K562 (cell line): ENCODE results near the gene TTL. TPM values are rescaled to one million over a fixed set of nuclear protein-coding genes. Genes with fewer than 3 reads are reported as not detected.

Experiments used
- CHD1 ChIP-seq: fragments of 200-600 bp; sonication (generic); IDR thresholded peaks from one replicate; pipeline ENCODE4 v1.6.1; 2012; ENCODE audit warnings: mild to moderate bottlenecking, moderate library complexity, low read length, inconsistent platforms
- GABPA ChIP-seq: fragments of 200-800 bp; sonication (Bioruptor generic); conservative IDR thresholded peaks from 2 replicates; pipeline ENCODE4 v1.6.1; 2016; ENCODE audit warnings: low read depth, missing genetic modification characterization, missing compliant biosample characterization
- GATAD2B ChIP-seq: fragments of 450-650 bp; IDR thresholded peaks from 2 replicates; pipeline ENCODE4 v1.6.1; 2017; ENCODE audit warnings: mild to moderate bottlenecking, borderline replicate concordance
- HMG20A ChIP-seq: fragments of 450-650 bp; formaldehyde crosslinking; conservative IDR thresholded peaks from 2 replicates; pipeline ENCODE4 v1.4.0; 2020; ENCODE audit warnings: mild to moderate bottlenecking, mixed read lengths
- HNRNPLL ChIP-seq: fragments of 200-400 bp; formaldehyde crosslinking; IDR thresholded peaks from 2 replicates; pipeline ENCODE4 v1.6.1; 2017; ENCODE audit warnings: low read length, low read depth, mild to moderate bottlenecking; ENCODE audit not compliant: poor library complexity, severe bottlenecking
- NR4A1 ChIP-seq, 2 experiments: fragments of 250-450 bp in 1 of 2; fragments of 450-650 bp in 1 of 2; sonication (Bioruptor Pico) in 1 of 2; IDR thresholded peaks; 2 replicates each; pipeline versions ENCODE4 v1.4.0 to v1.6.1; 2016 to 2020; ENCODE audit warnings: mild to moderate bottlenecking in 2 of 2, missing compliant biosample characterization in 1 of 2, missing genetic modification characterization in 1 of 2, moderate library complexity in 1 of 2
- POLR2G ChIP-seq: fragments of 200-400 bp; formaldehyde crosslinking; IDR thresholded peaks from 2 replicates; pipeline ENCODE4 v1.6.1; 2017; ENCODE audit warnings: low read depth, mild to moderate bottlenecking, antibody characterized with exemption, low read length, moderate library complexity
- SIN3B ChIP-seq: fragments of 450-650 bp; IDR thresholded peaks from 2 replicates; pipeline ENCODE4 v1.6.1; 2017; ENCODE audit warnings: low read depth, mild to moderate bottlenecking, moderate library complexity
- SMAD4 ChIP-seq: fragments of 250-450 bp; sonication (Bioruptor Pico); conservative IDR thresholded peaks from 2 replicates; pipeline ENCODE4 v1.8.0; 2021; ENCODE audit warnings: inconsistent platforms, mild to moderate bottlenecking, moderate library complexity
- SPI1 ChIP-seq: IDR thresholded peaks from 2 replicates; pipeline ENCODE4 v1.6.1; 2011; ENCODE audit warnings: low read depth, low read length, control low read depth, borderline replicate concordance
- STAT5B ChIP-seq: fragments of 250-450 bp; sonication (Bioruptor Pico); IDR thresholded peaks from 2 replicates; pipeline ENCODE4 v1.8.0; 2021; ENCODE audit warnings: mild to moderate bottlenecking, inconsistent platforms
- ZFX ChIP-seq: sonication (generic); formaldehyde crosslinking; IDR thresholded peaks from 2 replicates; pipeline ENCODE4 v1.8.0; 2022; ENCODE audit warnings: mild to moderate bottlenecking, missing genetic modification reagents, moderate library complexity
- ZNF24 ChIP-seq: fragments of 450-650 bp; IDR thresholded peaks from 2 replicates; pipeline ENCODE4 v1.6.1; 2016
- ZNF75A ChIP-seq: fragments of 450-650 bp; formaldehyde crosslinking; IDR thresholded peaks from 2 replicates; pipeline ENCODE4 v1.4.0; 2020; ENCODE audit warnings: mild to moderate bottlenecking
- polyA plus RNA-seq, 8 experiments: library from polyadenylated mRNA; depleted of rRNA in 4 of 8; stranded (reverse) in 5 of 8; unstranded in 3 of 8; fragments of >200 nt; fragmentation: Nextera tagmentation in 2 of 8; fragmentation: Illumina TruSeq in 1 of 8; extraction: Ambion mirVana in 2 of 8; extraction: Trizol in 1 of 8; gene quantifications; 2 replicates each; pipeline versions ENCODE4 v1.2.1 to v1.2.3, GENCODE V29; 2011 to 2014; ENCODE audit warnings: inconsistent platforms in 1 of 8, missing spikeins in 1 of 8
- total RNA-seq, 7 experiments: library from RNA; depleted of rRNA in 6 of 7; stranded (reverse); fragments of >200 nt in 6 of 7; fragmentation: Illumina TruSeq in 2 of 7; extraction: Trizol in 2 of 7; gene quantifications; 2 replicates each; pipeline versions ENCODE4 v1.2.1 to v1.2.3, GENCODE V29; 2011 to 2021; ENCODE audit warnings: low replicate concordance in 1 of 7
- TF ChIP-seq, protein P1 (sequence below), 2 experiments: fragments of 200-800 bp in 1 of 2; sonication (Bioruptor generic) in 1 of 2; sonication (generic) in 1 of 2; formaldehyde crosslinking in 1 of 2; IDR thresholded peaks in 1 of 2; conservative IDR thresholded peaks in 1 of 2; 2 replicates each; pipeline versions ENCODE4 v1.5.0 to v1.6.1; 2016 to 2020; ENCODE audit warnings: missing compliant biosample characterization in 1 of 2, missing genetic modification characterization in 1 of 2, missing genetic modification reagents in 1 of 2
- TF ChIP-seq, protein P2 (sequence below): sonication (generic); formaldehyde crosslinking; IDR thresholded peaks from 2 replicates; pipeline ENCODE4 v1.8.0; 2022; ENCODE audit warnings: mild to moderate bottlenecking, missing genetic modification reagents, borderline replicate concordance
- TF ChIP-seq, protein P3 (sequence below): fragments of 150-350 bp; conservative IDR thresholded peaks from 2 replicates; pipeline ENCODE4 v1.6.1; 2014; ENCODE audit warnings: low read length
- TF ChIP-seq, protein P4 (sequence below), 2 experiments: fragments of 450-650 bp; conservative IDR thresholded peaks; 2 replicates each; pipeline ENCODE4 v1.6.1; 2017; ENCODE audit warnings: mild to moderate bottlenecking in 2 of 2, moderate library complexity in 2 of 2

The TTL gene
- total and polyA plus RNA-seq, 9 of the 15 experiments (the other 6 are each of a cell fraction or from before 2014, with no cell fraction given) = 9.4 to 54.4 (median 34.9) TPM

DNA sequence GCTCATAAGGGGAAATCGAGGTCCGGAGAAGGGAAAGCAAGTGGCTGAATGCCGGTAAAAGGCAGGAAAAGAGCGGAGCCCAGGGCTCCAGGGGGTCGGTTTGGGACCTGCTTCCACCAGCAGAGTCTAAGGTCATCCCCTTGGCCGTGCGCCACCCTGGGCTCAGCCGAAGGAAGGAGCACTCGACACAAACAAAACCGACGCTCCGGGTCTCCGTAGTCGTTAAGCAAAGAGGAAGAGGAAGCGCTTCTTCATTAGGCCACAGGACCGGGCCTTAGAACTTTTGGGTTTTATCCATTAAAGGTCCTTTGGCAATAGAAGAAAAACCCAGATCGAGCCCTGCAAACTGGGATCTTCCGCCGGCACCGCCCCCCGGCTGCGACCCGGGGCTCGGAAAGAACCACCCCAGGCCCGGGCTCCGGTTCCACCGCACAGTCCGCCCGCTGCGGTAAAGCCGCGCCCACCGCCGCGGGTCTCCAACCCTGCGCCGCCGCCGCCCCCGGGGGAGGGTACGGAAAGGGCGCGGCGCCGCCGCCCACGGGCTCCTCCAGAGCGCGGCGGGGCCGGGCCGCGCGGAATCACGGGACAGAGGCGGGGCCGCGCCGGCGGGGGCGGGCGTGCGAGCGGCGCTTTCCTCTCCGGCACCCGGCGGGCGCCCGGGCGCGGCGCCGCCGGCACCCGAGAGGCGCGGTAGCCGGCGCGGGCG, at the start of gene TTL (continued):
- TF ChIP-seq SMAD4 = peak; percentile 81
- TF ChIP-seq, protein P1, sequence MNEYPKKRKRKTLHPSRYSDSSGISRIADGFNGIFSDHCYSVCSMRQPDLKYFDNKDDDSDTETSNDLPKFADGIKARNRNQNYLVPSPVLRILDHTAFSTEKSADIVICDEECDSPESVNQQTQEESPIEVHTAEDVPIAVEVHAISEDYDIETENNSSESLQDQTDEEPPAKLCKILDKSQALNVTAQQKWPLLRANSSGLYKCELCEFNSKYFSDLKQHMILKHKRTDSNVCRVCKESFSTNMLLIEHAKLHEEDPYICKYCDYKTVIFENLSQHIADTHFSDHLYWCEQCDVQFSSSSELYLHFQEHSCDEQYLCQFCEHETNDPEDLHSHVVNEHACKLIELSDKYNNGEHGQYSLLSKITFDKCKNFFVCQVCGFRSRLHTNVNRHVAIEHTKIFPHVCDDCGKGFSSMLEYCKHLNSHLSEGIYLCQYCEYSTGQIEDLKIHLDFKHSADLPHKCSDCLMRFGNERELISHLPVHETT (CRISPR knock-in tag; conservative IDR thresholded peaks at IDR 0.05 in 1 of 2, IDR thresholded peaks at IDR 0.05 in 1 of 2) = peak in 1 of 2 experiments; percentile 97; a peak in 2 of 4 replicates
- TF ChIP-seq NR4A1 (CRISPR knock-in tag; IDR thresholded peaks at IDR 0.05) = no peak
- TF ChIP-seq NR4A1 (tag; IDR thresholded peaks at IDR 0.05) = no peak
- TF ChIP-seq STAT5B (CRISPR knock-in tag) = no peak
- peak; percentile 36; the same call in 1 of the 2 replicates for TF ChIP-seq GABPA
- TF ChIP-seq ZFX (CRISPR knock-in tag) = peak; percentile 27; the same call in 1 of the 2 replicates
- TF ChIP-seq, protein P2, sequence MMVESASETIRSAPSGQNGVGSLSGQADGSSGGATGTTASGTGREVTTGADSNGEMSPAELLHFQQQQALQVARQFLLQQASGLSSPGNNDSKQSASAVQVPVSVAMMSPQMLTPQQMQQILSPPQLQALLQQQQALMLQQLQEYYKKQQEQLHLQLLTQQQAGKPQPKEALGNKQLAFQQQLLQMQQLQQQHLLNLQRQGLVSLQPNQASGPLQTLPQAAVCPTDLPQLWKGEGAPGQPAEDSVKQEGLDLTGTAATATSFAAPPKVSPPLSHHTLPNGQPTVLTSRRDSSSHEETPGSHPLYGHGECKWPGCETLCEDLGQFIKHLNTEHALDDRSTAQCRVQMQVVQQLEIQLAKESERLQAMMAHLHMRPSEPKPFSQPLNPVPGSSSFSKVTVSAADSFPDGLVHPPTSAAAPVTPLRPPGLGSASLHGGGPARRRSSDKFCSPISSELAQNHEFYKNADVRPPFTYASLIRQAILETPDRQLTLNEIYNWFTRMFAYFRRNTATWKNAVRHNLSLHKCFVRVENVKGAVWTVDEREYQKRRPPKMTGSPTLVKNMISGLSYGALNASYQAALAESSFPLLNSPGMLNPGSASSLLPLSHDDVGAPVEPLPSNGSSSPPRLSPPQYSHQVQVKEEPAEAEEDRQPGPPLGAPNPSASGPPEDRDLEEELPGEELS = no peak
- 0 out of 2 replicates have a peak, but pooled peaks have one; percentile 31 for TF ChIP-seq ZNF24
- peak; percentile 79 for TF ChIP-seq GATAD2B
- TF ChIP-seq ZNF75A (CRISPR knock-in tag) = no peak
- TF ChIP-seq SPI1 = peak; percentile 76
- TF ChIP-seq, protein P3, sequence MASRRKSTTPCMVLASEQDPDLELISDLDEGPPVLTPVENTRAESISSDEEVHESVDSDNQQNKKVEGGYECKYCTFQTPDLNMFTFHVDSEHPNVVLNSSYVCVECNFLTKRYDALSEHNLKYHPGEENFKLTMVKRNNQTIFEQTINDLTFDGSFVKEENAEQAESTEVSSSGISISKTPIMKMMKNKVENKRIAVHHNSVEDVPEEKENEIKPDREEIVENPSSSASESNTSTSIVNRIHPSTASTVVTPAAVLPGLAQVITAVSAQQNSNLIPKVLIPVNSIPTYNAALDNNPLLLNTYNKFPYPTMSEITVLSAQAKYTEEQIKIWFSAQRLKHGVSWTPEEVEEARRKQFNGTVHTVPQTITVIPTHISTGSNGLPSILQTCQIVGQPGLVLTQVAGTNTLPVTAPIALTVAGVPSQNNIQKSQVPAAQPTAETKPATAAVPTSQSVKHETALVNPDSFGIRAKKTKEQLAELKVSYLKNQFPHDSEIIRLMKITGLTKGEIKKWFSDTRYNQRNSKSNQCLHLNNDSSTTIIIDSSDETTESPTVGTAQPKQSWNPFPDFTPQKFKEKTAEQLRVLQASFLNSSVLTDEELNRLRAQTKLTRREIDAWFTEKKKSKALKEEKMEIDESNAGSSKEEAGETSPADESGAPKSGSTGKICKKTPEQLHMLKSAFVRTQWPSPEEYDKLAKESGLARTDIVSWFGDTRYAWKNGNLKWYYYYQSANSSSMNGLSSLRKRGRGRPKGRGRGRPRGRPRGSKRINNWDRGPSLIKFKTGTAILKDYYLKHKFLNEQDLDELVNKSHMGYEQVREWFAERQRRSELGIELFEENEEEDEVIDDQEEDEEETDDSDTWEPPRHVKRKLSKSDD = no peak
- peak; percentile 84 for TF ChIP-seq POLR2G
- TF ChIP-seq, protein P4, sequence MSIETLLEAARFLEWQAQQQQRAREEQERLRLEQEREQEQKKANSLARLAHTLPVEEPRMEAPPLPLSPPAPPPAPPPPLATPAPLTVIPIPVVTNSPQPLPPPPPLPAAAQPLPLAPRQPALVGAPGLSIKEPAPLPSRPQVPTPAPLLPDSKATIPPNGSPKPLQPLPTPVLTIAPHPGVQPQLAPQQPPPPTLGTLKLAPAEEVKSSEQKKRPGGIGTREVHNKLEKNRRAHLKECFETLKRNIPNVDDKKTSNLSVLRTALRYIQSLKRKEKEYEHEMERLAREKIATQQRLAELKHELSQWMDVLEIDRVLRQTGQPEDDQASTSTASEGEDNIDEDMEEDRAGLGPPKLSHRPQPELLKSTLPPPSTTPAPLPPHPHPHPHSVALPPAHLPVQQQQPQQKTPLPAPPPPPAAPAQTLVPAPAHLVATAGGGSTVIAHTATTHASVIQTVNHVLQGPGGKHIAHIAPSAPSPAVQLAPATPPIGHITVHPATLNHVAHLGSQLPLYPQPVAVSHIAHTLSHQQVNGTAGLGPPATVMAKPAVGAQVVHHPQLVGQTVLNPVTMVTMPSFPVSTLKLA (conservative IDR thresholded peaks at IDR 0.05) = 0 out of 4 replicates have a peak, but pooled peaks of 1 of the 2 experiments have one; percentile 33
- TF ChIP-seq HMG20A (CRISPR knock-in tag) = no peak
- 0 out of 2 replicates have a peak, but pooled peaks have one; percentile 44 for TF ChIP-seq SIN3B
- peak; percentile 96 for TF ChIP-seq HNRNPLL
- TF ChIP-seq CHD1 = peak; percentile 75
